HepG2 (cell line): ENCODE results near the gene BTG2. TPM values are rescaled to one million over a fixed set of nuclear protein-coding genes. Genes with fewer than 3 reads are reported as not detected.

ENCODE experiments used
- ATAC-seq: fragments of 200-7000 bp; cut with Tn5 transposase; 3 replicates; pipeline ENCODE4 v1.9.1; 2020; ENCODE audit warnings: mild to moderate bottlenecking, moderate library complexity
- BruUV-seq: library from RNA; stranded (reverse); fragments of 400-500 nt; replicated peaks from 2 replicates; lab custom pipeline; 2021; lab: Mats Ljungman, UMichigan
- CTCF ChIA-PET: fragments of 300-600 bp; formaldehyde crosslinking; extraction: SDS; loops from one replicate; lab custom pipeline; 2021; ENCODE audit warnings: low total read pairs, inconsistent platforms, low intra/inter-chr PET ratio; lab: Yijun Ruan, JAX
- POLR2A ChIA-PET: fragments of 350-600 bp; sonication (Branson Sonifier 250); formaldehyde crosslinking; loops from one replicate; lab custom pipeline; 2020; ENCODE audit warnings: antibody characterized with exemption, inconsistent platforms; lab: Yijun Ruan, JAX
- DNase-seq: peaks from one replicate; pipeline ENCODE4 v3.0.0-alpha.2; 2015; ENCODE audit warnings: low spot score
- FAIRE-seq: peaks from 3 replicates; lab custom pipeline; 2011; peaks lifted over from hg19 to GRCh38; lab: Jason Lieb, UNC
- H2AFZ ChIP-seq: one replicate; pipeline ENCODE4 v1.6.1; 2011; ENCODE audit warnings: low read length, inconsistent platforms
- H3K27ac ChIP-seq: fragments of 300-600 bp; 3 replicates; pipeline ENCODE4 v1.8.0; 2011; ENCODE audit warnings: mixed run types, mild to moderate bottlenecking, mixed read lengths, low read length, inconsistent platforms; ENCODE audit not compliant: insufficient read depth; ENCODE audit errors: extremely low read length
- H3K27me3 ChIP-seq, 2 experiments: fragments of 200-600 bp in 1 of 2; 2 replicates in 1 of 2; 3 replicates in 1 of 2; pipeline versions ENCODE4 v1.6.0 to v1.8.0; 2011; ENCODE audit warnings: low read length in 2 of 2, mild to moderate bottlenecking in 2 of 2, moderate library complexity in 2 of 2, inconsistent platforms in 1 of 2; ENCODE audit not compliant: insufficient read depth in 2 of 2, control insufficient read depth in 1 of 2
- H3K36me3 ChIP-seq, 2 experiments: fragments of 200-600 bp in 1 of 2; replicated peaks in 1 of 2; 2 replicates in 1 of 2; 3 replicates in 1 of 2; pipeline versions ENCODE4 v1.5.1 to v1.8.0; 2011; ENCODE audit warnings: low read length in 2 of 2, inconsistent platforms in 1 of 2; ENCODE audit not compliant: insufficient read depth in 2 of 2, control insufficient read depth in 1 of 2
- H3K4me1 ChIP-seq: 2 replicates; pipeline ENCODE4 v1.5.1; 2012; ENCODE audit warnings: low read length, inconsistent platforms; ENCODE audit not compliant: insufficient read depth
- H3K4me2 ChIP-seq: 2 replicates; pipeline ENCODE4 v1.6.0; 2011; ENCODE audit warnings: low read depth, low read length, inconsistent platforms
- H3K4me3 ChIP-seq, 3 experiments: fragments of 200-600 bp in 1 of 3; sonication (generic), shearing (Covaris generic) in 1 of 3; replicated peaks in 1 of 3; 2 replicates each; pipeline ENCODE4 v1.5.1; 2011 to 2016; ENCODE audit warnings: low read length in 3 of 3, inconsistent platforms in 2 of 3, low read depth in 2 of 3, mild to moderate bottlenecking in 2 of 3, control low read depth in 1 of 3, mixed read lengths in 1 of 3; ENCODE audit not compliant: insufficient read depth in 1 of 3
- H3K79me2 ChIP-seq: one replicate; pipeline ENCODE4 v1.6.1; 2011; ENCODE audit warnings: low read length, inconsistent platforms; ENCODE audit not compliant: insufficient read depth
- H3K9ac ChIP-seq: 2 replicates; pipeline ENCODE4 v1.6.0; 2011; ENCODE audit warnings: mild to moderate bottlenecking, low read depth, low read length, inconsistent platforms; ENCODE audit not compliant: insufficient read depth
- H3K9me3 ChIP-seq: 2 replicates; pipeline ENCODE4 v1.5.1; 2012; ENCODE audit warnings: mild to moderate bottlenecking, low read length
- H4K20me1 ChIP-seq: 2 replicates; pipeline ENCODE4 v1.6.0; 2011; ENCODE audit warnings: inconsistent platforms, mild to moderate bottlenecking, low read length, moderate library complexity; ENCODE audit not compliant: insufficient read depth
- CCDC6 ChIP-seq: sonication (generic); formaldehyde crosslinking; IDR thresholded peaks from 2 replicates; pipeline ENCODE4 v1.8.1; 2022; ENCODE audit warnings: mild to moderate bottlenecking, missing genetic modification reagents, moderate library complexity
- HNRNPH1 ChIP-seq: fragments of 200-400 bp; formaldehyde crosslinking; optimal IDR thresholded peaks from 2 replicates; pipeline ENCODE3; 2017; ENCODE audit warnings: mild to moderate bottlenecking, low read depth, low read length
- MAFF ChIP-seq: IDR thresholded peaks from 2 replicates; pipeline ENCODE4 v1.6.1; 2011; ENCODE audit warnings: low read depth, low read length, improper control_type of control experiment
- PHF20 ChIP-seq: sonication (generic); formaldehyde crosslinking; IDR thresholded peaks from 2 replicates; pipeline ENCODE4 v1.5.0; 2020; ENCODE audit warnings: mild to moderate bottlenecking, missing genetic modification reagents
- RAD21 ChIP-seq: fragments of 450-650 bp; formaldehyde crosslinking; IDR thresholded peaks from 2 replicates; pipeline ENCODE4 v1.5.0; 2020; ENCODE audit warnings: mild to moderate bottlenecking
- RCOR2 ChIP-seq: IDR thresholded peaks from 2 replicates; pipeline ENCODE4 v1.6.1; 2016; ENCODE audit warnings: missing biosample characterization, missing genetic modification reagents
- SP5 ChIP-seq: IDR thresholded peaks from 2 replicates; pipeline ENCODE4 v1.6.1; 2016; ENCODE audit warnings: low read depth, borderline replicate concordance
- ZFP36 ChIP-seq: fragments of 150-350 bp; IDR thresholded peaks from 2 replicates; pipeline ENCODE4 v1.6.1; 2018; ENCODE audit warnings: borderline replicate concordance, low read length, low read depth; ENCODE audit not compliant: partially characterized antibody
- ZNF256 ChIP-seq: sonication (generic); formaldehyde crosslinking; conservative IDR thresholded peaks from 2 replicates; pipeline ENCODE4 v1.4.0; 2020; ENCODE audit warnings: missing genetic modification reagents
- ZNF75D ChIP-seq: sonication (generic); formaldehyde crosslinking; IDR thresholded peaks from 2 replicates; pipeline ENCODE4 v1.8.1; 2023; ENCODE audit warnings: missing genetic modification reagents, mild to moderate bottlenecking, borderline replicate concordance
- ZNF781 ChIP-seq: sonication (generic); formaldehyde crosslinking; IDR thresholded peaks from 2 replicates; pipeline ENCODE4 v1.5.1; 2020; ENCODE audit warnings: borderline replicate concordance, mild to moderate bottlenecking, missing genetic modification reagents; ENCODE audit errors: not compliant biosample characterization
- WGBS: methylation state at CpG from one replicate; pipeline ENCODE4 v1.1.6; 2017; ENCODE audit warnings: low lambda C conversion rate; 5-methylcytosine and 5-hydroxymethylcytosine counted together
- in situ Hi-C: cut with HindIII; loops from 2 replicates; pipeline ENCODE4 v1.10.0; 2017; ENCODE audit warnings: low pct_unique_long_range_greater_than_20kb; ENCODE audit not compliant: extremely low pct_ligation_motif_present
- intact Hi-C: fragments of 100-400 bp; cut with micrococcal nuclease; formaldehyde crosslinking; loops from one replicate; pipeline ENCODE4 v1.10.0; 2022; ENCODE audit not compliant: unreplicated experiment
- polyA plus RNA-seq, 8 experiments: library from polyadenylated mRNA; depleted of rRNA in 3 of 8; stranded (reverse) in 7 of 8; unstranded in 1 of 8; fragments of >200 nt; fragmentation: Illumina TruSeq in 4 of 8; extraction: Trizol in 4 of 8; gene quantifications; 2 replicates each; pipeline versions ENCODE4 v1.2.1 to v1.2.3, GENCODE V29; 2011 to 2016; ENCODE audit warnings: low read depth in 4 of 8, missing spikeins in 1 of 8, mixed read lengths in 1 of 8; ENCODE audit not compliant: insufficient read depth in 1 of 8
- total RNA-seq, 5 experiments: library from RNA; depleted of rRNA; stranded (reverse); fragments of >200 nt; fragmentation: Illumina TruSeq; extraction: Trizol; gene quantifications; 2 replicates each; pipeline ENCODE4 v1.2.3, GENCODE V29; 2016; ENCODE audit warnings: low read depth in 1 of 5
- TF ChIP-seq, protein P1 (sequence below): sonication (generic); formaldehyde crosslinking; IDR thresholded peaks from 2 replicates; pipeline ENCODE4 v1.5.1; 2020; ENCODE audit warnings: mild to moderate bottlenecking, missing genetic modification reagents, moderate library complexity
- TF ChIP-seq, protein P2 (sequence below): sonication (generic); formaldehyde crosslinking; IDR thresholded peaks from 2 replicates; pipeline ENCODE4 v1.5.0; 2020; ENCODE audit warnings: mild to moderate bottlenecking, missing genetic modification reagents
- TF ChIP-seq, protein P3 (sequence below): sonication (generic); formaldehyde crosslinking; IDR thresholded peaks from 2 replicates; pipeline ENCODE4 v1.5.1; 2020; ENCODE audit warnings: missing genetic modification reagents, mild to moderate bottlenecking, borderline replicate concordance
- TF ChIP-seq, protein P4 (sequence below), 2 experiments: IDR thresholded peaks; 2 replicates each; pipeline ENCODE4 v1.6.1; 2011 to 2012; ENCODE audit warnings: low read length in 2 of 2, borderline replicate concordance in 1 of 2, low read depth in 1 of 2, mild to moderate bottlenecking in 1 of 2, moderate library complexity in 1 of 2

The BTG2 gene
- total and polyA plus RNA-seq, 2 of the 13 experiments (the other 11 are each of a cell fraction or from before 2014, with no cell fraction given), result 13.6 to 18.3 TPM

DNA sequence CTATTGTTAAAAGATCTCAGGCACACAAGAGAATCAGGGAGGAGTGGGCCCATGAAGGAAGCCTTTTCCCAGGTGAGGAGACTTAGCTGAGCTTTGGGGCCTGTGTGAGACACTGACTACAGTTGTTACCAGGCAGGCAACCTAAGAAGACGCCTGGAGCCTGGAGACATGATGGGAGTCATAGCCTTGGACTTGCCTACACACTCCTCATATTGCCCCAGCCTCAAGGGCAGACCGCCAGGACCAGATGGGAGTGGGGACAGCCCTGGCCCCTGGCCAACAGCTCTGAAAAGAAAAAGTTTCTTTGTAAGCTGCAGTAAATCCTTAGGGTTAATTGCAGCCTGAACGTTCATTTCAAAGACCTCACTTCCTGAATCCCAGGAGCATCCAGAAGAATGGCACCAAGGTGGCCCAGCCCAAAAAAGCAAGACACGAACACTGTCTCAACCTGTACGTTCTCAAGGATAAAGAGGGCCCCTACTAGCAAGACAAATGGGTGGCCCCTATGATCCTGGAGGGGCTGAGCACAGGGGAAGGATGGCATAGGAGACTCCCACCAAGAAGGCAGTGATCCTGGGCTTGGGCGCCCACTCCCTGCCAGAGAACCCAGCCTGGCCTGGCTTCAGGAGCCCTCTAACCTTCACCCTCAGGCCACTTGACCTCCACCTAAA, 33.2 kb upstream of the BTG2 start:
- in situ Hi-C loops (loop anchor here (5.0 to 10.0 kb wide), 4 partner anchors 50 to 235 kb away; no protein-coding TSS in a partner anchor), intact Hi-C loops (loop anchor here (5.0 kb wide), 1 partner anchor 215 kb away; no protein-coding TSS in a partner anchor)
- POLR2A ChIA-PET, result no interaction called here
- Histone ChIP-seq H3K27me3 (peaks cover 1 to 24% of the 10 kb centered on the region in 2 experiments; a peak in 3 of 5 replicates), H4K20me1 (0 out of 2 replicates have a peak, but pooled peaks cover 2% of the 10 kb centered on the region), H3K36me3 (no peaks in the 10 kb centered on the region), H3K27ac (no peak overlapping the region), H3K79me2 (no peaks in the 10 kb centered on the region), H3K9me3 (no peaks in the 10 kb centered on the region), H3K9ac (no peak overlapping the region), H3K4me2 (no peak overlapping the region), H2AFZ (no peak overlapping the region), H3K4me1 (peaks cover 13% of the 10 kb centered on the region; the same call in 1 of the 2 replicates), H3K4me3 (no peak overlapping the region)
- DNase-seq (no peak), FAIRE-seq (no peak), ATAC-seq (no peak)
- CTCF ChIA-PET, result interaction anchor here (2.1 to 3.1 kb wide), 2 partner anchors 56 to 67 kb away, joined by 13 to 41 read pairs; no protein-coding TSS in a partner anchor
- no TSS peak for BruUV-seq
- 0% methylated on average over 3 of the region's 6 CpGs for WGBS
- no peak for TF ChIP-seq RAD21 (CRISPR knock-in tag)
- TF ChIP-seq, protein P1, sequence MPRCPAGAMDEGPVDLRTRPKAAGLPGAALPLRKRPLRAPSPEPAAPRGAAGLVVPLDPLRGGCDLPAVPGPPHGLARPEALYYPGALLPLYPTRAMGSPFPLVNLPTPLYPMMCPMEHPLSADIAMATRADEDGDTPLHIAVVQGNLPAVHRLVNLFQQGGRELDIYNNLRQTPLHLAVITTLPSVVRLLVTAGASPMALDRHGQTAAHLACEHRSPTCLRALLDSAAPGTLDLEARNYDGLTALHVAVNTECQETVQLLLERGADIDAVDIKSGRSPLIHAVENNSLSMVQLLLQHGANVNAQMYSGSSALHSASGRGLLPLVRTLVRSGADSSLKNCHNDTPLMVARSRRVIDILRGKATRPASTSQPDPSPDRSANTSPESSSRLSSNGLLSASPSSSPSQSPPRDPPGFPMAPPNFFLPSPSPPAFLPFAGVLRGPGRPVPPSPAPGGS (CRISPR knock-in tag), result no peak
- TF ChIP-seq PHF20 (CRISPR knock-in tag), result no peak
- TF ChIP-seq ZNF75D (CRISPR knock-in tag), result no peak
- TF ChIP-seq, protein P2, sequence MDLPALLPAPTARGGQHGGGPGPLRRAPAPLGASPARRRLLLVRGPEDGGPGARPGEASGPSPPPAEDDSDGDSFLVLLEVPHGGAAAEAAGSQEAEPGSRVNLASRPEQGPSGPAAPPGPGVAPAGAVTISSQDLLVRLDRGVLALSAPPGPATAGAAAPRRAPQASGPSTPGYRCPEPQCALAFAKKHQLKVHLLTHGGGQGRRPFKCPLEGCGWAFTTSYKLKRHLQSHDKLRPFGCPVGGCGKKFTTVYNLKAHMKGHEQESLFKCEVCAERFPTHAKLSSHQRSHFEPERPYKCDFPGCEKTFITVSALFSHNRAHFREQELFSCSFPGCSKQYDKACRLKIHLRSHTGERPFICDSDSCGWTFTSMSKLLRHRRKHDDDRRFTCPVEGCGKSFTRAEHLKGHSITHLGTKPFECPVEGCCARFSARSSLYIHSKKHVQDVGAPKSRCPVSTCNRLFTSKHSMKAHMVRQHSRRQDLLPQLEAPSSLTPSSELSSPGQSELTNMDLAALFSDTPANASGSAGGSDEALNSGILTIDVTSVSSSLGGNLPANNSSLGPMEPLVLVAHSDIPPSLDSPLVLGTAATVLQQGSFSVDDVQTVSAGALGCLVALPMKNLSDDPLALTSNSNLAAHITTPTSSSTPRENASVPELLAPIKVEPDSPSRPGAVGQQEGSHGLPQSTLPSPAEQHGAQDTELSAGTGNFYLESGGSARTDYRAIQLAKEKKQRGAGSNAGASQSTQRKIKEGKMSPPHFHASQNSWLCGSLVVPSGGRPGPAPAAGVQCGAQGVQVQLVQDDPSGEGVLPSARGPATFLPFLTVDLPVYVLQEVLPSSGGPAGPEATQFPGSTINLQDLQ (CRISPR knock-in tag), result no peak
- TF ChIP-seq ZFP36, result no peak
- TF ChIP-seq HNRNPH1, result no peak
- no peak for TF ChIP-seq CCDC6 (CRISPR knock-in tag)
- no peak for TF ChIP-seq ZNF256 (CRISPR knock-in tag)
- TF ChIP-seq ZNF781 (CRISPR knock-in tag), result no peak
- no peak for TF ChIP-seq MAFF
- TF ChIP-seq RCOR2 (CRISPR knock-in tag), result no peak
- TF ChIP-seq, protein P3, sequence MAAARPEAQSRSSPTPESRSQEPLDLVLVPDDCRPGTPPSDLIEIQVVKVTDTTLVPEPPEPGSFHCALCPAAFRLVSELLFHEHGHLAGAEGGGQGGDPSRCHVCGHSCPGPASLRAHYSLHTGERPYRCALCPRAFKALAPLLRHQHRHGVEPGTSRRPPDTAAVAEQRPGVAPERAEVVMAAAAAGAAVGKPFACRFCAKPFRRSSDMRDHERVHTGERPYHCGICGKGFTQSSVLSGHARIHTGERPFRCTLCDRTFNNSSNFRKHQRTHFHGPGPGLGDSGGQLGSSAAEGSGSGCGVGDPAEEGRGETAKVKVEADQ (CRISPR knock-in tag), result no peak
- TF ChIP-seq, protein P4, sequence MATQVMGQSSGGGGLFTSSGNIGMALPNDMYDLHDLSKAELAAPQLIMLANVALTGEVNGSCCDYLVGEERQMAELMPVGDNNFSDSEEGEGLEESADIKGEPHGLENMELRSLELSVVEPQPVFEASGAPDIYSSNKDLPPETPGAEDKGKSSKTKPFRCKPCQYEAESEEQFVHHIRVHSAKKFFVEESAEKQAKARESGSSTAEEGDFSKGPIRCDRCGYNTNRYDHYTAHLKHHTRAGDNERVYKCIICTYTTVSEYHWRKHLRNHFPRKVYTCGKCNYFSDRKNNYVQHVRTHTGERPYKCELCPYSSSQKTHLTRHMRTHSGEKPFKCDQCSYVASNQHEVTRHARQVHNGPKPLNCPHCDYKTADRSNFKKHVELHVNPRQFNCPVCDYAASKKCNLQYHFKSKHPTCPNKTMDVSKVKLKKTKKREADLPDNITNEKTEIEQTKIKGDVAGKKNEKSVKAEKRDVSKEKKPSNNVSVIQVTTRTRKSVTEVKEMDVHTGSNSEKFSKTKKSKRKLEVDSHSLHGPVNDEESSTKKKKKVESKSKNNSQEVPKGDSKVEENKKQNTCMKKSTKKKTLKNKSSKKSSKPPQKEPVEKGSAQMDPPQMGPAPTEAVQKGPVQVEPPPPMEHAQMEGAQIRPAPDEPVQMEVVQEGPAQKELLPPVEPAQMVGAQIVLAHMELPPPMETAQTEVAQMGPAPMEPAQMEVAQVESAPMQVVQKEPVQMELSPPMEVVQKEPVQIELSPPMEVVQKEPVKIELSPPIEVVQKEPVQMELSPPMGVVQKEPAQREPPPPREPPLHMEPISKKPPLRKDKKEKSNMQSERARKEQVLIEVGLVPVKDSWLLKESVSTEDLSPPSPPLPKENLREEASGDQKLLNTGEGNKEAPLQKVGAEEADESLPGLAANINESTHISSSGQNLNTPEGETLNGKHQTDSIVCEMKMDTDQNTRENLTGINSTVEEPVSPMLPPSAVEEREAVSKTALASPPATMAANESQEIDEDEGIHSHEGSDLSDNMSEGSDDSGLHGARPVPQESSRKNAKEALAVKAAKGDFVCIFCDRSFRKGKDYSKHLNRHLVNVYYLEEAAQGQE (IDR thresholded peaks at IDR 0.05; ENCODE audit: borderline replicate concordance in 1 of 2, low read depth in 1 of 2, low read length in 2 of 2), result no peak
- TF ChIP-seq SP5 (CRISPR knock-in tag), result no peak
